Amygdala (tissue), 56 donors: ENCODE data around the gene NCOA3.
A peak's percentile ranks its signal among the peaks of the same experiment; 100 is the strongest.

Source experiments
- DNase-seq, 56 donors: peaks; one replicate each; lab custom pipeline; 2025; lab: John Stamatoyannopoulos, UW

Gene NCOA3

GRCh38 chr20:47618479-47618878 is 116.8 kb downstream of the NCOA3 start:
- no peak for DNase-seq

- DNase-seq: peak in 1 of 56 donors; percentile 47
Observed at GRCh38 chr20:47620808-47621805, 119.4 kb downstream of the NCOA3 start.

GRCh38 chr20:47622118-47622665 is 120.5 kb downstream of the NCOA3 start:
- no peak for DNase-seq

- DNase-seq: no peak
Observed at GRCh38 chr20:47623206-47623605, 121.5 kb downstream of the NCOA3 start.

- DNase-seq: no peak
Observed at GRCh38 chr20:47627540-47627939, 125.9 kb downstream of the NCOA3 start.

- DNase-seq: no peak
Observed at GRCh38 chr20:47629907-47630306, 128.2 kb downstream of the NCOA3 start.

- no peak for DNase-seq
Observed at GRCh38 chr20:47631078-47631477, 129.4 kb downstream of the NCOA3 start.

- DNase-seq: no peak
Observed at GRCh38 chr20:47635256-47635655, 133.6 kb downstream of the NCOA3 start.

- DNase-seq: no peak
Observed at GRCh38 chr20:47638851-47639250, 137.2 kb downstream of the NCOA3 start.

- DNase-seq: no peak
Observed at GRCh38 chr20:47642118-47642517, 140.4 kb downstream of the NCOA3 start.

GRCh38 chr20:47642624-47643023 is 140.9 kb downstream of the NCOA3 start:
- DNase-seq: no peak

- DNase-seq: no peak
Observed at GRCh38 chr20:47645632-47646031, 143.9 kb downstream of the NCOA3 start.

- DNase-seq: no peak
Observed at GRCh38 chr20:47647994-47648393, 146.3 kb downstream of the NCOA3 start.

GRCh38 chr20:47648943-47649342 is 147.3 kb downstream of the NCOA3 start:
- no peak for DNase-seq

GRCh38 chr20:47652301-47652700 is 150.6 kb downstream of the NCOA3 start:
- no peak for DNase-seq

- no peak for DNase-seq
Observed at GRCh38 chr20:47652794-47653193, 151.1 kb downstream of the NCOA3 start.

GRCh38 chr20:47653869-47654268 is 152.2 kb downstream of the NCOA3 start:
- no peak for DNase-seq

- DNase-seq: no peak
Observed at GRCh38 chr20:47654370-47654769, 152.7 kb downstream of the NCOA3 start.

- no peak for DNase-seq
Observed at GRCh38 chr20:47655635-47656034, 153.9 kb downstream of the NCOA3 start.

- no peak for DNase-seq
Observed at GRCh38 chr20:47656318-47656717, 154.6 kb downstream of the NCOA3 start.

- DNase-seq: no peak
Observed at GRCh38 chr20:47659904-47660601, 158.4 kb downstream of the NCOA3 start.

GRCh38 chr20:47660602-47660905 is 158.9 kb downstream of the NCOA3 start:
- no peak for DNase-seq
